Muscle layer of duodenum (tissue), 2 donors: ENCODE data around the gene URM1.

Experiments
- H3K27ac ChIP-seq: one replicate; pipeline ENCODE4 v1.7.0; 2013; ENCODE audit warnings: mild to moderate bottlenecking, low read length
- H3K27me3 ChIP-seq: one replicate; pipeline ENCODE4 v1.7.0; 2013; ENCODE audit warnings: low read depth, mild to moderate bottlenecking, control low read depth, low read length
- H3K36me3 ChIP-seq, 2 donors: one replicate each; pipeline ENCODE4 v1.7.0; 2013; ENCODE audit warnings: low read length in 2 of 2, control low read depth in 1 of 2, mild to moderate bottlenecking in 1 of 2; ENCODE audit not compliant: insufficient read depth in 2 of 2, control insufficient read depth in 1 of 2
- H3K4me1 ChIP-seq, 2 donors: one replicate each; pipeline ENCODE4 v1.7.0; 2013; ENCODE audit warnings: low read length in 2 of 2, mild to moderate bottlenecking in 2 of 2, control low read depth in 1 of 2, moderate library complexity in 1 of 2; ENCODE audit not compliant: insufficient read depth in 2 of 2, control insufficient read depth in 1 of 2
- H3K4me3 ChIP-seq, 2 donors: one replicate each; pipeline ENCODE4 v1.7.0; 2013; ENCODE audit warnings: low read length in 2 of 2, low read depth in 1 of 2, mild to moderate bottlenecking in 1 of 2
- H3K9me3 ChIP-seq, 2 donors: one replicate each; pipeline ENCODE4 v1.7.0; 2013; ENCODE audit warnings: low read length in 2 of 2, control low read depth in 1 of 2, mild to moderate bottlenecking in 1 of 2; ENCODE audit not compliant: control insufficient read depth in 1 of 2
- donor health status: healthy.

The URM1 gene

GRCh38 chr9:128397831-128398230 lies 26.7 kb downstream of the URM1 start:
- Histone ChIP-seq H3K27me3 (no peaks in the 10 kb centered on the region), H3K4me3 (no peak overlapping the region), H3K27ac (no peak overlapping the region), H3K4me1 (peaks cover 0 to 8% of the 10 kb centered on the region in 2 donors), H3K36me3 (peaks cover 0 to under 1% of the 10 kb centered on the region in 2 donors), H3K9me3 (no peaks in the 10 kb centered on the region)

- Histone ChIP-seq H3K27me3 (no peaks in the 10 kb centered on the region), H3K4me1 (peaks cover 0 to 8% of the 10 kb centered on the region in 2 donors), H3K4me3 (no peak overlapping the region), H3K27ac (no peak overlapping the region), H3K9me3 (no peaks in the 10 kb centered on the region), H3K36me3 (no peaks in the 10 kb centered on the region)
Measured at GRCh38 chr9:128399861-128400260, 28.7 kb downstream of the URM1 start.

- Histone ChIP-seq H3K36me3 (no peaks in the 10 kb centered on the region), H3K27ac (no peak overlapping the region), H3K4me1 (no peaks in the 10 kb centered on the region), H3K9me3 (no peaks in the 10 kb centered on the region), H3K4me3 (no peak overlapping the region), H3K27me3 (no peaks in the 10 kb centered on the region)
Measured at GRCh38 chr9:128404560-128404959, 33.4 kb downstream of the URM1 start.

DNA sequence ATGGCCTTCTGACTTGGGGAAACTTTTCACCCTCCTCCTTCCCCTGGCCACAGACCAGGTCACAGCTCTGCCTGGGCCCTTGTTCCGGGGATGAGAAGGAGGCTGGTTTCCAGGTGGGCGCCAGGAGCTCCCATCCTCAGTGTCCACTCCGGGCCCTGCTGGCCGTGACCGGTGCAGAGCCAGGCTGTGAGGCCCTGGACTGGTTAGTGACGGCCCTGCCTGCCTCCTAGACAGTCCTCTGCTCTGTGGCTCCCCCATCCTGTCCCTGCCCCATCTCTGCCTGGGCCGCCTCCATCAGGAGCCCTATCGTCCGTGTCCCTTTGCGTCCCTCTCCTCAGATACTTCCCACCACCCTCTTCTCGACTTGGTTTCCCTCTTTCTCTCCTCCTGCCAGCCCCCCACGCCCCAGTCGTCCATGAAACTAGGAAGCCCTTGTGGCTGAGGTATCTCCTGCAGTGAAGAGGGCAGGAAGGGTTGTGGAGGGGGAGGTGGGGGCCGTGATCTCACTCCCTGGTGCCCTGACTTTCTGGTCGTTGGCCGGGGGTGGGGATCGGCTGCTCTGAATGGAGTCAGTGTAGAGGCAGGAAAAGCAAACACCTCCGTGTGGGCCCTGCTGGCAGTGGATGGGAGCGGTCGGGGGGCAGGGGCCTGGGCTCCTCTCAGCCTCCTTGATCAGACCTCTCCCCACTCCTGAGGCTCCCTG lies 34.1 kb downstream of the URM1 start:
- no peaks in the 10 kb centered on the region for H3K4me1 ChIP-seq

GRCh38 chr9:128405780-128406171 lies 34.6 kb downstream of the URM1 start:
- no peaks in the 10 kb centered on the region for H3K4me1 ChIP-seq
- no peak overlapping the region for H3K4me3 ChIP-seq

More for the DNA sequence above, 34.1 kb downstream of the URM1 start:
- Histone ChIP-seq H3K4me3 (no peak overlapping the region), H3K36me3 (no peaks in the 10 kb centered on the region), H3K27me3 (no peaks in the 10 kb centered on the region), H3K9me3 (no peaks in the 10 kb centered on the region), H3K27ac (no peak overlapping the region)

DNA sequence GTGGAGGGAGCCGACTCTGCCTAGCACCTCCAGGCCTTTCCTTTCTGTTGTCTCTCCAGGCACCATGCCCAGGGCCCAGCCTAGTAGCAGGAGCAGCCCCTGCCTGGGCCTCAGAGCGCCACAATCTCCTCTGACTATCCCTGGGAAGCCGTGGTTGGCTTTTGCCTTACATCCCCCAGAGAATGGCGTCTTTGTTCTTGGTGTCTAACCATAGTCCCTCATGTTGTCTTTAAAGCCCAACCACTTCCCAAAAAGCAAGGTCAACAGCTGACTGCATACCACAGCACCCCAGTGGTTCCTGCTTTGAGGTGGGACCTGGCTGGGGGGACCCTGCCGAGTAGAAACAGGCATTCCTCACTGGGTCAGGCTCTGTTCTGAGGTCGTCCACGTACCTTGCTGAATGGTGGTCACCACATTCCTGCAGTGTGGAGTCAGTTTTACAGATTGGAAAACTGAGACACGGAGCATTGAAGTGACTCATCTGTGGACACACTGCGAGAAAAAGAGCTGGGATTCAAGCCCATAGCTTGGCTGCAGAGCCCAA lies 35.7 kb downstream of the URM1 start:
- Histone ChIP-seq H3K4me1 (no peaks in the 10 kb centered on the region), H3K27me3 (no peaks in the 10 kb centered on the region), H3K9me3 (no peaks in the 10 kb centered on the region), H3K36me3 (no peaks in the 10 kb centered on the region), H3K4me3 (no peak overlapping the region), H3K27ac (no peak overlapping the region)

More at GRCh38 chr9:128405780-128406171, 34.6 kb downstream of the URM1 start:
- Histone ChIP-seq H3K27ac (no peak overlapping the region), H3K36me3 (no peaks in the 10 kb centered on the region), H3K27me3 (no peaks in the 10 kb centered on the region), H3K9me3 (no peaks in the 10 kb centered on the region)

- Histone ChIP-seq H3K4me3 (no peak overlapping the region), H3K27me3 (no peaks in the 10 kb centered on the region), H3K27ac (no peak overlapping the region)
Measured at GRCh38 chr9:128408963-128409431, 37.8 kb downstream of the URM1 start.

DNA sequence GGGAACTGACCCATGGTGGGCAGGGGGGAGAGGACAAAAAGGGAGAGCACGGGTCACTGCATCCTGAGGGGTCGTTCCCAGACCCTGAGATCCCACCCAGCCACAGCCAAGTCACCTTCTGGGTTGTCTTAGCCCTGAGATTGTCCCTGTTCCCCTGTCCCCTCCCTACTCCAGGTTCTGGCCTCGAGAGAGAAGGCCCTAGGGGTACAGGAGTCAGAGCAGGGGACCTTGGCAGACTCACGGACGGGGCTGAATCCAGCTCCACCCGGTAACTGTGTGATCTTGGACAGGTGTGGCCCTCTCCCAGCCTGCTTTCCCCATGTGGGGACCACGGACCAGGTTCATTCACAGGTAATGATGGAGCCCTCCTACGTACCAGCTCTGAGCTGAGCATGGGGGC lies 38.3 kb downstream of the URM1 start:
- no peak overlapping the region for H3K4me3 ChIP-seq
- no peaks in the 10 kb centered on the region for H3K4me1 ChIP-seq
- no peak overlapping the region for H3K27ac ChIP-seq
- H3K9me3 ChIP-seq = no peaks in the 10 kb centered on the region
- H3K36me3 ChIP-seq = no peaks in the 10 kb centered on the region
- no peaks in the 10 kb centered on the region for H3K27me3 ChIP-seq

More at GRCh38 chr9:128408963-128409431, 37.8 kb downstream of the URM1 start:
- H3K36me3 ChIP-seq = no peaks in the 10 kb centered on the region
- no peaks in the 10 kb centered on the region for H3K4me1 ChIP-seq
- H3K9me3 ChIP-seq = no peaks in the 10 kb centered on the region

DNA sequence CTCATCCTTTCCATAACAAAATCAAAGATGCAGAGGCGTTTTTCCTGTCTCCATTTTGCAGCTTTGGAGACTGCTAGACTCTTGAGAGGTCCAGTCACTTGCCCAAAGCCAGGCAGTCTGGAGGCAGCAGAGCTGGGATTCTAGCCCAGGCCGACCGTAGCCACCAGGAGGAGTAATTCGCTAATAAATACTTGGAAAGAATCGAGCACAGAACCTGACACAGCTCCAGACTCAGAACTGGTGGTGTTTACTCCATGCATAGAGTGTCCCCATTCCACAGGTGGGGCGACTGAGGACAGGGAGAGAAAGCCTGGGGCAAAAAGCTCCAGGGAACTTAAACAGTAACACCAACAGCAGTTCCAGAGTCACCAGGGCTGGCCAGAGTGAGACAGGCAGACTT lies 38.8 kb downstream of the URM1 start:
- no peaks in the 10 kb centered on the region for H3K36me3 ChIP-seq
- H3K9me3 ChIP-seq = no peaks in the 10 kb centered on the region
- H3K4me1 ChIP-seq = no peaks in the 10 kb centered on the region
- no peaks in the 10 kb centered on the region for H3K27me3 ChIP-seq
- no peak overlapping the region for H3K27ac ChIP-seq
- H3K4me3 ChIP-seq = no peak overlapping the region

DNA sequence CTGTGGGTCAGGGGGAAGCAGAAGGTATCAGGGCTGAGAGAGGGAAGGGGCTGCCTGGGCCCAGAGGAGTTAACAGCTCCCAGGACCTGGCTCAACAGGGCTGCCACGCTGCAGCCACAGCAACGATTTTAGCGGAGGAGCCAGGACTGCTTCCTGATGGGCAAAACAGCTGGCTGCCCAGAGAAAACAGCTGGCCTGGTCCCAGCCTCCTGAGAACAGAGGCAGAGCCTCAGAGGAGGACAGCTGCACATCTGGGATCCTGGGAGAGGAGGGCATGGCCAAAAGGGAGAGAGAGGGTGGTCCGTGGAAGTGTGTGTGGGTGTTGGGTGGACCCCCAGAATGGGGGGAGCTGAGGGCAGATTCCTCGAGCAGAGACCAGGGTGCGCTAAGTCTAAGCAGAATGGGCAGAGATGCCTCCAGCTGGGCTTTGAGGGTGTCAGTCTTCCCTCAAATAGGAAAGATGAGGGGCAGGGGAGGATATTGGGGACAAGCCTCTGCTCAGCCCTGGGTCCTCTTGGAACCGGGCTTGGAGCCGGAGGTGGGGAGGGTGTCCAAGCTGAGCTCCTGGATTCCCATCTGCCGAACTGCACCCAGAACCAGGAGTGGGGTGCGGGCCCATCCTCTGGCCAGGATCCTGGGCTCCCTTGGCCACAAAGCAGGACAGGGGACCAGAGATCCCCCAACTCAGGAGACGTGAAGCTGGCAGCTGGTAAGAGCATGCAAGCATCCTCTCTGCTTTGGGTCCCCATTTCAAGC lies 40.4 kb downstream of the URM1 start:
- Histone ChIP-seq H3K9me3 (no peaks in the 10 kb centered on the region), H3K4me1 (no peaks in the 10 kb centered on the region), H3K27me3 (peaks cover 6% of the 10 kb centered on the region), H3K36me3 (no peaks in the 10 kb centered on the region), H3K27ac (no peak overlapping the region), H3K4me3 (no peak overlapping the region)

GRCh38 chr9:128412120-128412790 lies 41.1 kb downstream of the URM1 start:
- Histone ChIP-seq H3K4me1 (no peaks in the 10 kb centered on the region), H3K36me3 (no peaks in the 10 kb centered on the region), H3K9me3 (no peaks in the 10 kb centered on the region), H3K4me3 (no peak overlapping the region), H3K27ac (no peak overlapping the region), H3K27me3 (peaks cover 8% of the 10 kb centered on the region)
